Karpas-422 (cell line): ENCODE results near the gene BRI3. TPM values are rescaled to one million over a fixed set of nuclear protein-coding genes. Genes with fewer than 3 reads are reported as not detected.

ENCODE experiments used
- DNase-seq: peaks from one replicate; pipeline ENCODE4 v3.0.0-alpha.2; 2015
- H2AFZ ChIP-seq: fragments of 200-600 bp; sonication (generic); 2 replicates; pipeline ENCODE4 v1.6.1; 2014; ENCODE audit warnings: antibody characterized with exemption, low read length, mixed read lengths
- H3K27ac ChIP-seq: fragments of 200-600 bp; sonication (generic); 2 replicates; pipeline ENCODE4 v1.5.1; 2014; ENCODE audit warnings: mild to moderate bottlenecking, low read length, moderate library complexity
- H3K27me3 ChIP-seq: fragments of 200-600 bp; sonication (generic); 2 replicates; pipeline ENCODE4 v1.6.1; 2014; ENCODE audit warnings: low read length, mixed read lengths
- H3K36me3 ChIP-seq: fragments of 200-600 bp; sonication (generic); 2 replicates; pipeline ENCODE4 v1.6.1; 2014; ENCODE audit warnings: low read length, mixed read lengths; ENCODE audit not compliant: insufficient read depth
- H3K4me1 ChIP-seq: fragments of 200-600 bp; sonication (generic); 2 replicates; pipeline ENCODE4 v1.6.1; 2014; ENCODE audit warnings: mild to moderate bottlenecking, low read length, mixed read lengths
- H3K4me2 ChIP-seq: fragments of 200-600 bp; sonication (generic); 2 replicates; pipeline ENCODE4 v1.6.1; 2014; ENCODE audit warnings: low read length, low read depth, mild to moderate bottlenecking; ENCODE audit not compliant: poor library complexity, severe bottlenecking
- H3K4me3 ChIP-seq: fragments of 200-600 bp; sonication (generic); 2 replicates; pipeline ENCODE4 v1.5.1; 2014; ENCODE audit warnings: mild to moderate bottlenecking, antibody characterized with exemption, low read length, mixed read lengths
- H3K79me2 ChIP-seq: fragments of 200-600 bp; sonication (generic); 2 replicates; pipeline ENCODE4 v1.6.1; 2014; ENCODE audit warnings: mild to moderate bottlenecking, low read length, mixed read lengths
- H3K9ac ChIP-seq: fragments of 200-600 bp; sonication (generic); 2 replicates; pipeline ENCODE4 v1.6.0; 2014; ENCODE audit warnings: low read length
- H3K9me2 ChIP-seq: fragments of 200-600 bp; sonication (generic), shearing (Covaris generic); replicated peaks from 2 replicates; pipeline ENCODE4 v1.6.0; 2014; ENCODE audit warnings: mild to moderate bottlenecking, low read length, moderate library complexity; ENCODE audit not compliant: insufficient read depth
- H3K9me3 ChIP-seq: fragments of 300-700, 200-600 bp; sonication (generic); 2 replicates; pipeline ENCODE4 v1.6.1; 2014; ENCODE audit warnings: low read length, mixed read lengths
- H4K20me1 ChIP-seq: fragments of 200-600 bp; sonication (generic); 2 replicates; pipeline ENCODE4 v1.6.1; 2014; ENCODE audit warnings: mild to moderate bottlenecking, antibody characterized with exemption, low read length, low read depth; ENCODE audit not compliant: insufficient read depth
- total RNA-seq: library from RNA; depleted of rRNA; stranded (reverse); fragments of >200 nt; shearing (Covaris generic); gene quantifications from 2 replicates; pipeline ENCODE4 v1.2.3, GENCODE V29; 2014; ENCODE audit warnings: low replicate concordance

Gene BRI3
- total RNA-seq, 1 experiment from 2014 or later, result 34.7 TPM

DNA sequence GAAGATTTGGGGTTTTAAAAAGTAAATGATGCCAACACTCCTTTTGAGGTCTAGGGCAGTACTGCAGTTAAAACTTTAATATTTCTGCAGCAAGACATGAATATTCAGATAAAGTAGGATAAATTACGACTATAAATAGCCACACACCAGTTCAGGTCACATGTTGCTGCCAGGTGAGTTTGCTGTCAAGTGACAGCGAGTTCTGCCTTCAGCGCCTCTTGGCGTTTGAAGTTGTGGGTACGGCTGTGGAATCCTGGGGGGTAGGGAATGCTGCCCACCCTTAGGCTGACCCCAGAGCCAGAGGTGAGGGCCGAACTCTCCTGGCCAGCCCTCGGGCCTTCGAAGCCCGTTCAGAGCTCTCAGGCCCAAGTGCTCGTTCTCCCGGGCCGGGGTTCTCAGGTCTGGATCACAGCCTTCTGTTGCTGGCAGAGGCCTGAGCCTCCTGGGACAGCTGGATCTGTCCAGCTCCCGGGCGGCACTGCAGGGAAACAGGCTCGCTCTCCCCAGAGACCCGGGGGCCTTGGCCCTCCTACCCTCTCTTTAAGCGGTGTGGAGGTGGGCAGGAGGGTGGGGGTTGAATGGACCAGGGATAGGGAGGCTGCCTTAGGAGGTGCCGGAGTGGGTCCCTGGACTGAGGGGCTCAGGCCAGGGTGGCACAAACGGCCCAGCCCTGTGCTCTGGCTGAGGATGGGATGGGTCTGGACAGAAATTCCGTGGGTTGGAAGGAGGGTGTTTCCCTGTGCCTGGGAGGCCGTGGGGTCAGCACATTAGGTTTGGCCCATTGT lies 5.4 kb downstream of the BRI3 start:
- peaks cover 11% of the 10 kb centered on the region; the same call in 1 of the 2 replicates for H3K4me1 ChIP-seq
- no peaks in the 10 kb centered on the region for H3K9me2 ChIP-seq
- no peak overlapping the region for H3K9ac ChIP-seq
- H3K27me3 ChIP-seq, result no peaks in the 10 kb centered on the region
- no peaks in the 10 kb centered on the region for H3K9me3 ChIP-seq
- H2AFZ ChIP-seq, result no peak overlapping the region
- no peak overlapping the region for H3K27ac ChIP-seq
- no peak overlapping the region for H3K4me2 ChIP-seq
- H3K4me3 ChIP-seq, result no peak overlapping the region
- no peaks in the 10 kb centered on the region for H3K79me2 ChIP-seq
- peaks cover 16% of the 10 kb centered on the region for H4K20me1 ChIP-seq
- no peaks in the 10 kb centered on the region for H3K36me3 ChIP-seq
- no peak for DNase-seq

DNA sequence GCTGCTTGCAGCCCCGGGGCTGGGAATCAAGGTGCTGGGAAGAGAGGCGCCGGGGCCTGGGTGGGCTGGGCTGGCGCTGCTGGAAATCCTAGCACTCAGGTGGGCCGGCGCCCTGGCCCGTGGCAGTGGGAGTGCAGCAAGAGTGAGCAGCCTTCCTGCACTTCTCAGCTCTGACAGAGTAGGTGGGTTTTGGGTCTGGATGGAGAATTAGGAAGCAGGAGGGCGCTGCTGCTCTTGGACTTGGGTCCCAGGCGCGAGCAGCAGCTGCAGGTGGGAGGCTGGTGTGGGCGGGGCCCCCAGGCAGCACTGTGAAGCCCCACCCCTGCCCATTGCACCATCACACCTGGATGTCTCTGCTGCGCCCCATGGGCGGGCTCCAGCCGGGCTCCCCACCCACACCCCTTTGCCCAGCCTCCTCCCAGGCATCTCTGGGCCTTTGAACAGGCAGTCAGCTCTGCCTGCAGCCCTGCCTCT lies 6.0 kb downstream of the BRI3 start:
- H4K20me1 ChIP-seq, result peaks cover 16% of the 10 kb centered on the region
- DNase-seq, result peak; percentile 53
- H3K36me3 ChIP-seq, result no peaks in the 10 kb centered on the region
- H3K4me1 ChIP-seq, result peaks cover 5% of the 10 kb centered on the region; the same call in 1 of the 2 replicates
- no peaks in the 10 kb centered on the region for H3K27me3 ChIP-seq
- no peak overlapping the region for H2AFZ ChIP-seq
- no peak overlapping the region for H3K9ac ChIP-seq
- H3K4me2 ChIP-seq, result no peak overlapping the region
- H3K79me2 ChIP-seq, result no peaks in the 10 kb centered on the region
- no peak overlapping the region for H3K4me3 ChIP-seq
- no peak overlapping the region for H3K27ac ChIP-seq
- H3K9me2 ChIP-seq, result no peaks in the 10 kb centered on the region
- H3K9me3 ChIP-seq, result no peaks in the 10 kb centered on the region

GRCh38 chr7:98288064-98288823 lies 6.8 kb downstream of the BRI3 start:
- no peak overlapping the region for H3K4me2 ChIP-seq
- H2AFZ ChIP-seq, result no peak overlapping the region
- H3K4me3 ChIP-seq, result no peak overlapping the region
- no peaks in the 10 kb centered on the region for H3K79me2 ChIP-seq
- H3K9ac ChIP-seq, result no peak overlapping the region
- H4K20me1 ChIP-seq, result peaks cover 16% of the 10 kb centered on the region
- no peaks in the 10 kb centered on the region for H3K36me3 ChIP-seq
- H3K27ac ChIP-seq, result no peak overlapping the region
- DNase-seq, result no peak
- H3K9me2 ChIP-seq, result no peaks in the 10 kb centered on the region
- no peaks in the 10 kb centered on the region for H3K4me1 ChIP-seq
- H3K27me3 ChIP-seq, result no peaks in the 10 kb centered on the region
- H3K9me3 ChIP-seq, result no peaks in the 10 kb centered on the region

- no peaks in the 10 kb centered on the region for H3K9me2 ChIP-seq
- H3K9ac ChIP-seq, result no peak overlapping the region
- no peaks in the 10 kb centered on the region for H3K27me3 ChIP-seq
- no peak for DNase-seq
- no peaks in the 10 kb centered on the region for H3K36me3 ChIP-seq
- peaks cover 16% of the 10 kb centered on the region for H4K20me1 ChIP-seq
- no peak overlapping the region for H2AFZ ChIP-seq
- H3K4me1 ChIP-seq, result no peaks in the 10 kb centered on the region; the same call in 1 of the 2 replicates
- H3K9me3 ChIP-seq, result no peaks in the 10 kb centered on the region
- no peak overlapping the region for H3K4me3 ChIP-seq
- no peaks in the 10 kb centered on the region for H3K79me2 ChIP-seq
- no peak overlapping the region for H3K4me2 ChIP-seq
- no peak overlapping the region for H3K27ac ChIP-seq
Measured at GRCh38 chr7:98289333-98289875, 7.9 kb downstream of the BRI3 start.

DNA sequence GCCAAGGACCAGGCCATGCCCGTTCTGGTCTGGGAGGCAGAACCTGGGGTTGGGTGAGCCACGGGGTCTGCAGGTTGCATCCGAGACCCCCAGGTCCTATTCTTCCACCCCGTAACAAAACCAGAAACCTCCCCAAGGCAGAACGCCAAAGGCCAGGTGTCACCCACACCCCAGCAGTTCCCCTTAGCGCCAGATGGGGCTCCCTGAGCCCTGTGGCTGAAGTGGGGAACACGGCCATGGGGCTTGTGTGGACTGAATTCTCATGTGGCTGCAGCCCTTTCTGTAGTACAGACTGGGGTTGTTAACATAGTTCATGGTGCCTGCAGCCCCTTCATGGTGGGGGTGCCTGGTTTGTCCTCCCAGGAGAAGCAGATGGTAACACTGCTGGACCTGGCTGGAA lies 10.2 kb downstream of the BRI3 start:
- Histone ChIP-seq H3K36me3 (no peaks in the 10 kb centered on the region), H3K9ac (no peak overlapping the region), H2AFZ (no peak overlapping the region), H3K79me2 (no peaks in the 10 kb centered on the region), H3K27me3 (no peaks in the 10 kb centered on the region), H3K4me2 (no peak overlapping the region), H3K4me1 (no peaks in the 10 kb centered on the region; the same call in 1 of the 2 replicates), H3K4me3 (no peak overlapping the region), H3K9me2 (no peaks in the 10 kb centered on the region), H3K27ac (no peak overlapping the region), H4K20me1 (peaks cover 10% of the 10 kb centered on the region; the same call in 1 of the 2 replicates), H3K9me3 (no peaks in the 10 kb centered on the region)
- peak; percentile 70 for DNase-seq

DNA sequence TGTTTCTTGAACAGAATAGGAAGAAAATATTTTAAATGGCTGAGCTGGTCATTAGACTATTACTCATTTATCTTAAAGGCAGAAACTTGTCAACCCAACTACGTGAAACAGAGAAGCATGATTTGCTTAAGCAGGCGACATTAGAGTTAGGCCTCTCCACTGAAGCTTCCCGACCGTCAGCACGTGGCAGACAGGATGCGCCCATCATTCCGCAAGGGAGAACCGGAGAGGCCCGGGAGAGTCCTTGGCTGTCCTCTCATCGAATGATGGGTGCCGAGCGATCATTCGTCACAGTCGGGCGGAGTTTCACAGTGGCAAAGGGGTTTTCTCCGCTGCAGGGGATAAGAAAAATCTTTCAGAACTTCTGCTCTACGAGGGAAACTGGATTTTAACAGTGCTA lies 11.8 kb downstream of the BRI3 start:
- no peaks in the 10 kb centered on the region for H3K36me3 ChIP-seq
- no peak for DNase-seq
- no peak overlapping the region for H2AFZ ChIP-seq
- H3K4me1 ChIP-seq, result no peaks in the 10 kb centered on the region; the same call in 1 of the 2 replicates
- no peak overlapping the region for H3K4me3 ChIP-seq
- H3K27ac ChIP-seq, result no peak overlapping the region
- no peaks in the 10 kb centered on the region for H3K9me3 ChIP-seq
- H4K20me1 ChIP-seq, result peaks cover 3% of the 10 kb centered on the region; the same call in 1 of the 2 replicates
- no peaks in the 10 kb centered on the region for H3K79me2 ChIP-seq
- no peaks in the 10 kb centered on the region for H3K27me3 ChIP-seq
- H3K9ac ChIP-seq, result no peak overlapping the region
- H3K4me2 ChIP-seq, result no peak overlapping the region
- H3K9me2 ChIP-seq, result no peaks in the 10 kb centered on the region

GRCh38 chr7:98293746-98294145 lies 12.3 kb downstream of the BRI3 start:
- H4K20me1 ChIP-seq, result peaks cover 3% of the 10 kb centered on the region; the same call in 1 of the 2 replicates
- no peaks in the 10 kb centered on the region for H3K27me3 ChIP-seq
- H3K9me2 ChIP-seq, result no peaks in the 10 kb centered on the region
- H3K9ac ChIP-seq, result no peak overlapping the region
- H2AFZ ChIP-seq, result no peak overlapping the region
- H3K79me2 ChIP-seq, result no peaks in the 10 kb centered on the region
- H3K4me2 ChIP-seq, result no peak overlapping the region
- no peaks in the 10 kb centered on the region; the same call in 1 of the 2 replicates for H3K4me1 ChIP-seq
- DNase-seq, result no peak
- H3K4me3 ChIP-seq, result no peak overlapping the region
- no peaks in the 10 kb centered on the region for H3K9me3 ChIP-seq
- no peaks in the 10 kb centered on the region for H3K36me3 ChIP-seq
- H3K27ac ChIP-seq, result no peak overlapping the region

DNA sequence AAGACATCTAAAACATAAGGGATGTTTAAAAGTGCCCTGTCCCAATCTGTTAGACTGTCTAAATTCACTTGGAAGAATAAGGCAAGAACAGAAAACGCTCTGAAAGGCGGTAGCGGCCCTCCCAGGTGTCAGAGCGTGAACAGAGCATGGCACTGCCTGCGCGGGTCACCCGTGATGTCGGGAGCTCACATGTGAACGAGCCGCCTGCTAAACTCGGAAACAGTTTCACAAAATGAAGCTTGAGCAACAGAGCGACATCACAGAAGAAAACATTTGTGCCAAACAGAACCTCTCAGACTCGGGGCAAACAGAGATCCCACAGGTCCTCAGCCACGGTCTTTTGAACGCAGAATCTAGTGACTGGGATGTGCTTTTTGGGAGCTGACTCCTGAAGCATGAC lies 12.8 kb downstream of the BRI3 start:
- H3K79me2 ChIP-seq, result no peaks in the 10 kb centered on the region

More for the DNA sequence above, 12.8 kb downstream of the BRI3 start:
- Histone ChIP-seq H3K4me1 (no peaks in the 10 kb centered on the region; the same call in 1 of the 2 replicates), H3K36me3 (no peaks in the 10 kb centered on the region), H3K9ac (no peak overlapping the region), H3K27me3 (no peaks in the 10 kb centered on the region), H3K4me2 (no peak overlapping the region), H3K9me2 (no peaks in the 10 kb centered on the region), H3K4me3 (no peak overlapping the region), H4K20me1 (peaks cover 2% of the 10 kb centered on the region; the same call in 1 of the 2 replicates), H3K9me3 (no peaks in the 10 kb centered on the region), H2AFZ (no peak overlapping the region), H3K27ac (no peak overlapping the region)
- DNase-seq, result no peak
